GM12878 (cell line): ENCODE data around the gene GZMH. TPM values are rescaled to one million over a fixed set of nuclear protein-coding genes. Genes with fewer than 3 reads are reported as not detected.

Experiments
- ATAC-seq: fragments of 200-7000 bp; cut with Tn5 transposase; 3 replicates; pipeline ENCODE4 v1.9.1; 2020; ENCODE audit warnings: mild to moderate bottlenecking, moderate library complexity
- BruUV-seq: library from RNA; stranded (reverse); fragments of 400-500 nt; replicated peaks from 2 replicates; lab custom pipeline; 2021; lab: Mats Ljungman, UMichigan
- CTCF ChIA-PET: fragments of 300-600 bp; sonication (Branson Sonifier 250); formaldehyde crosslinking; extraction: SDS; loops from one replicate; lab custom pipeline; 2021; ENCODE audit warnings: inconsistent platforms; lab: Yijun Ruan, JAX
- POLR2A ChIA-PET: fragments of 350-600 bp; formaldehyde crosslinking; extraction: SDS; loops from one replicate; lab custom pipeline; 2021; ENCODE audit warnings: inconsistent platforms; lab: Charles Lee
- RAD21 ChIA-PET: fragments of 300-600 bp; sonication (Branson Sonifier 250); formaldehyde crosslinking; loops from one replicate; lab custom pipeline; 2023; ENCODE audit warnings: antibody characterized with exemption; ENCODE audit not compliant: unreplicated experiment; lab: Charles Lee
- SMC1A ChIA-PET: fragments of 300-600 bp; sonication (Branson Sonifier 250); formaldehyde crosslinking; loops from one replicate; lab custom pipeline; 2023; ENCODE audit not compliant: unreplicated experiment, uncharacterized antibody; lab: Charles Lee
- DNase-seq: peaks from one replicate; pipeline ENCODE4 v3.0.0-alpha.2; 2011; ENCODE audit warnings: low read depth, low spot score
- FAIRE-seq: peaks from 3 replicates; lab custom pipeline; 2011; peaks lifted over from hg19 to GRCh38; lab: Jason Lieb, UNC
- H2AFZ ChIP-seq: 2 replicates; pipeline ENCODE4 v1.6.0; 2011; ENCODE audit warnings: low read depth, low read length, control low read depth; ENCODE audit not compliant: control insufficient read depth
- H3K27ac ChIP-seq: 2 replicates; pipeline ENCODE4 v1.5.1; 2011; ENCODE audit warnings: control low read depth; ENCODE audit not compliant: control insufficient read depth, insufficient read depth
- H3K27me3 ChIP-seq, 2 experiments: replicated peaks in 1 of 2; 2 replicates each; pipeline versions ENCODE4 v1.6.0 to v1.6.1; 2011; ENCODE audit warnings: low read length in 1 of 2; ENCODE audit not compliant: control insufficient read depth in 2 of 2, insufficient read depth in 2 of 2
- H3K36me3 ChIP-seq, 2 experiments: 2 replicates each; pipeline ENCODE4 v1.5.1; 2011; ENCODE audit warnings: low read length in 1 of 2; ENCODE audit not compliant: control insufficient read depth in 2 of 2, insufficient read depth in 2 of 2
- H3K4me1 ChIP-seq: 2 replicates; pipeline ENCODE4 v1.6.1; 2011; ENCODE audit warnings: mild to moderate bottlenecking, low read length, moderate library complexity, mixed read lengths; ENCODE audit not compliant: control insufficient read depth, insufficient read depth
- H3K4me2 ChIP-seq: 2 replicates; pipeline ENCODE4 v1.6.0; 2011; ENCODE audit warnings: control low read depth; ENCODE audit not compliant: control insufficient read depth, insufficient read depth
- H3K4me3 ChIP-seq: fragments of 200-600 bp; sonication (generic); 2 replicates; pipeline ENCODE4 v1.5.1; 2016
- H3K79me2 ChIP-seq: 2 replicates; pipeline ENCODE4 v1.6.0; 2011; ENCODE audit warnings: low read length; ENCODE audit not compliant: control insufficient read depth, insufficient read depth
- H3K9ac ChIP-seq: 2 replicates; pipeline ENCODE4 v1.8.0; 2011; ENCODE audit warnings: low read length, control low read depth, mixed read lengths; ENCODE audit not compliant: control insufficient read depth, insufficient read depth
- H3K9me3 ChIP-seq: replicated peaks from 3 replicates; pipeline ENCODE4 v1.5.1; 2011; ENCODE audit warnings: mild to moderate bottlenecking, low read length; ENCODE audit not compliant: control insufficient read depth, insufficient read depth
- H4K20me1 ChIP-seq: 2 replicates; pipeline ENCODE4 v1.6.0; 2011; ENCODE audit not compliant: control insufficient read depth, insufficient read depth
- CBX3 ChIP-seq: fragments of 200-600 bp; sonication (generic); IDR thresholded peaks from 2 replicates; pipeline ENCODE4 v1.6.1; 2016; ENCODE audit warnings: low read depth, borderline replicate concordance
- CTCF ChIP-seq, 3 experiments: IDR thresholded peaks in 2 of 3; conservative IDR thresholded peaks in 1 of 3; 2 replicates each; pipeline ENCODE4 v1.5.1; 2011; ENCODE audit warnings: low read depth in 3 of 3, low read length in 3 of 3, mild to moderate bottlenecking in 3 of 3, control low read depth in 2 of 3, moderate library complexity in 2 of 3, inconsistent platforms in 1 of 3, mixed read lengths in 1 of 3; ENCODE audit not compliant: control insufficient read depth in 2 of 3, insufficient read depth in 1 of 3; ENCODE audit errors: extremely low read depth in 1 of 3
- GATAD2B ChIP-seq: fragments of 450-650 bp; conservative IDR thresholded peaks from 2 replicates; pipeline ENCODE4 v1.6.1; 2017; ENCODE audit warnings: low read depth, mild to moderate bottlenecking, moderate library complexity
- IKZF2 ChIP-seq, 2 experiments: fragments of 450-650 bp; IDR thresholded peaks; 2 replicates each; pipeline ENCODE4 v1.6.1; 2017; ENCODE audit warnings: mild to moderate bottlenecking in 2 of 2, moderate library complexity in 2 of 2
- MXI1 ChIP-seq: fragments of 150-350 bp; IDR thresholded peaks from 2 replicates; pipeline ENCODE4 v1.6.1; 2011; ENCODE audit warnings: low read depth, mild to moderate bottlenecking, inconsistent platforms, low read length, improper control_type of control experiment
- NR2F1 ChIP-seq: fragments of 450-650 bp; conservative IDR thresholded peaks from 2 replicates; pipeline ENCODE4 v1.6.1; 2017; ENCODE audit warnings: mild to moderate bottlenecking
- REST ChIP-seq: IDR thresholded peaks from 2 replicates; pipeline ENCODE4 v1.6.1; 2012; ENCODE audit warnings: mild to moderate bottlenecking, low read depth, low read length
- SPI1 ChIP-seq: IDR thresholded peaks from 2 replicates; pipeline ENCODE4 v1.6.1; 2011; ENCODE audit warnings: low read depth, mild to moderate bottlenecking, low read length, moderate library complexity, borderline replicate concordance; ENCODE audit not compliant: insufficient read depth
- SREBF1 ChIP-seq: IDR thresholded peaks from 2 replicates; pipeline ENCODE4 v1.6.1; 2012; ENCODE audit warnings: mild to moderate bottlenecking, low read length
- SRF ChIP-seq, 2 experiments: IDR thresholded peaks; 2 replicates each; pipeline ENCODE4 v1.6.1; 2011; ENCODE audit warnings: low read depth in 2 of 2, low read length in 2 of 2, mild to moderate bottlenecking in 1 of 2, moderate library complexity in 1 of 2
- USF2 ChIP-seq: IDR thresholded peaks from 2 replicates; pipeline ENCODE4 v1.6.1; 2011; ENCODE audit warnings: low read depth, low read length, improper control_type of control experiment, borderline replicate concordance
- ZNF622 ChIP-seq: fragments of 450-650 bp; IDR thresholded peaks from 2 replicates; pipeline ENCODE4 v1.6.1; 2017; ENCODE audit warnings: mild to moderate bottlenecking, inconsistent platforms
- WGBS: methylation state at CpG from one replicate; pipeline ENCODE4 v1.1.6; 2016; ENCODE audit warnings: low lambda C conversion rate; ENCODE audit not compliant: insufficient replicate concordance, insufficient coverage; ENCODE audit errors: missing lambda C conversion rate; 5-methylcytosine and 5-hydroxymethylcytosine counted together
- in situ Hi-C: fragments of 300-500 bp; cut with MboI; formaldehyde crosslinking; loops from 9 replicates; pipeline ENCODE4 v1.14.3; 2018; ENCODE audit warnings: mixed read lengths
- intact Hi-C: fragments of 100-400 bp; cut with micrococcal nuclease; formaldehyde crosslinking; loops from one replicate; pipeline ENCODE4 v1.14.2; 2022; ENCODE audit not compliant: unreplicated experiment
- polyA plus RNA-seq, 11 experiments: library from polyadenylated mRNA; depleted of rRNA in 4 of 11; unstranded in 6 of 11; stranded (reverse) in 5 of 11; fragments of >200 nt; fragmentation: Nextera tagmentation in 4 of 11; fragmentation: Illumina TruSeq in 1 of 11; extraction: Ambion mirVana in 4 of 11; extraction: Trizol in 1 of 11; gene quantifications; 1 replicate in 1 of 11; 2 replicates in 10 of 11; pipeline versions ENCODE4 v1.2.1 to v1.2.3, GENCODE V29; 2011 to 2016; ENCODE audit warnings: inconsistent platforms in 2 of 11, missing spikeins in 2 of 11, low read depth in 1 of 11
- total RNA-seq, 4 experiments: library from RNA; depleted of rRNA in 3 of 4; stranded (reverse); fragments of >200 nt in 3 of 4; fragmentation: Illumina TruSeq in 1 of 4; extraction: Trizol in 1 of 4; gene quantifications; 2 replicates each; pipeline versions ENCODE4 v1.2.1 to v1.2.3, GENCODE V29; 2013 to 2021

GZMH gene
- total and polyA plus RNA-seq, 10 of the 15 experiments (the other 5 are each of a cell fraction or from before 2014, with no cell fraction given): 0.16 to 0.53 (median 0.22) TPM; not detected in 6

- Histone ChIP-seq H3K4me3 (no peak overlapping the region), H3K36me3 (no peaks in the 10 kb centered on the region), H3K27me3 (no peaks in the 10 kb centered on the region), H3K4me2 (no peak overlapping the region), H4K20me1 (no peaks in the 10 kb centered on the region), H3K4me1 (no peaks in the 10 kb centered on the region), H3K9ac (no peak overlapping the region), H3K27ac (no peak overlapping the region), H3K9me3 (no peaks in the 10 kb centered on the region), H3K79me2 (no peaks in the 10 kb centered on the region), H2AFZ (no peak overlapping the region)
- in situ Hi-C loops: no loop called here
- ChIA-PET POLR2A (no interaction called here), SMC1A (no interaction called here), CTCF (no interaction called here), RAD21 (no interaction called here)
- ATAC-seq (no peak), FAIRE-seq (no peak), DNase-seq (no peak)
- intact Hi-C loops: no loop called here
- no peak for TF ChIP-seq GATAD2B
- no peak for TF ChIP-seq ZNF622
- TF ChIP-seq CTCF (IDR thresholded peaks at IDR 0.05 in 2 of 3, conservative IDR thresholded peaks at IDR 0.05 in 1 of 3; ENCODE audit: control insufficient read depth in 2 of 3, extremely low read depth in 1 of 3, insufficient read depth in 1 of 3, low read depth in 3 of 3, low read length in 3 of 3): no peak
- 62% methylated on average over 6 of the region's 6 CpGs for WGBS
- no TSS peak for BruUV-seq
These were observed 23.3 kb upstream of the GZMH start for GRCh38 chr14:24632761-24633160.

GRCh38 chr14:24632336-24632735 lies 22.9 kb upstream of the GZMH start:
- ChIA-PET RAD21 (no interaction called here), CTCF (no interaction called here), POLR2A (no interaction called here), SMC1A (no interaction called here)
- 22% methylated on average over 4 of the region's 4 CpGs for WGBS
- DNase-seq: no peak
- Histone ChIP-seq H2AFZ (no peak overlapping the region), H3K4me1 (no peaks in the 10 kb centered on the region), H3K4me3 (no peak overlapping the region), H3K27ac (no peak overlapping the region), H3K4me2 (no peak overlapping the region), H4K20me1 (no peaks in the 10 kb centered on the region), H3K27me3 (no peaks in the 10 kb centered on the region), H3K9me3 (no peaks in the 10 kb centered on the region), H3K36me3 (no peaks in the 10 kb centered on the region), H3K79me2 (no peaks in the 10 kb centered on the region), H3K9ac (no peak overlapping the region)
- in situ Hi-C loops: no loop called here
- no TSS peak for BruUV-seq
- FAIRE-seq: no peak
- intact Hi-C loops: no loop called here
- no peak for ATAC-seq
- no peak for TF ChIP-seq NR2F1
- TF ChIP-seq CBX3: no peak
- TF ChIP-seq SRF (IDR thresholded peaks at IDR 0.05; ENCODE audit: low read depth in 2 of 2, low read length in 2 of 2): no peak
- TF ChIP-seq SPI1: no peak
- no peak for TF ChIP-seq IKZF2 (IDR thresholded peaks at IDR 0.05)
- no peak for TF ChIP-seq MXI1
- TF ChIP-seq USF2: no peak
- no peak for TF ChIP-seq SREBF1
- TF ChIP-seq REST: no peak
